Measurements from ENCODE around the gene NFX1.
"Not testable (repeated sequence)": the region's sequence is repeated elsewhere in the genome, so short reads cannot be mapped to it uniquely, and the experiment has no call there.

NFX1 gene

DNA sequence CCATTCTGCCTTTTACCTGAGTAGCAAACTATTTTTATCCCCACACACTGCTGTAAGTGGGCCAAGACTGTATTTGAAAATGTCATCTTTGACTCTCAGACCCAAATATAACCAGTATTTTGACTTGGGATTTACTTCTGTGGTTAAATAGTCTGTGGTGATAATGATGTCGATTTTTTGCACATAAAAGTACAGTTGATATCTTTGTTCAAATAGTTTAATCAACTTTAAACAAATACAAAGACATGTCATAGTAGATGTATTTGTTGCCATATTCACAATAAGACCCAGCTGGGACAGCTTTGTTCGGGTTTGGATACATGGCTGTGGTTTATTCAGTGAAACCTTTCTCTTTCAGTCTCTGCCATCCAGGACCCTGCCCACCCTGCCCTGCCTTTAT lies 20.4 kb downstream of the NFX1 start:
- DNase-seq (ENCODE audit: low spot score) = no peak

DNA sequence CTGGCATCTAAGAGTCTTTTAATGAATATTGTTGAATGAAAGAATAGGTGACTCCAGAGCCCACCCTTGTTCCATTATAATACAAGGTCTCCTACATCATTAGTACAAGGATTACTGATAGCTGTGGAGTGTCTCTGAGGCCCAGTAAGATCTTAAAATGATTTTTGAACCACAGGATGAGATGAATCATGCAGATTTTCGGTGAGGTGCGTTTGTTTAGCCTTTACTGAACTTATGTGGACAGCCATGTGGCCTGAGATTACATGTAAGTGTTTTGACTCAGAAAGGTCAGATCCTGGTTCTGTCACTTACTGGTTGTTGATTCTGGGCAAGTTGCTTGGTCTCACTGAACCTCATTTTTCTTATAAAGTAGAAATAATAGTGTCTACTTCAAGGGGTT lies 21.6 kb downstream of the NFX1 start:
- DNase-seq (ENCODE audit: low spot score) = no peak

DNA sequence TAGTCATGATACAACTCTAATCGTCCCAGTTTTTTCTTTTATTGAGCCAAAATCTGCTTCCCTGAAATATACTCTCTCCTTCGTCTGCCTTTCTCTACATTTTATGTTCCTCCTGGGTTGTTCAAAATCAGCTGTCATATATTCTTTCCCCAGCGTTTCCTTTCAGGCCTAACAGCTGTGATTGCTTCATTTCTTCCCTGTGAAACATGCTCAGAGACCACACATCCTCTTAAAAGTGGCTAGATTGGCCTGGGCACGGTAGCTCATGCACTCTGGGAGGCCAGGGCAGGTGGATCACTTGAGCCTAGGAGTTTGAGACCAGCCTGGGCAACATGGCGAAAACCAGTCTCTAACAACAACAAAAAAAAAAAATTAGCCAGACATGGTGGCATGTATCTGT lies 25.1 kb downstream of the NFX1 start:
- DNase-seq (ENCODE audit: low spot score) = no peak

DNA sequence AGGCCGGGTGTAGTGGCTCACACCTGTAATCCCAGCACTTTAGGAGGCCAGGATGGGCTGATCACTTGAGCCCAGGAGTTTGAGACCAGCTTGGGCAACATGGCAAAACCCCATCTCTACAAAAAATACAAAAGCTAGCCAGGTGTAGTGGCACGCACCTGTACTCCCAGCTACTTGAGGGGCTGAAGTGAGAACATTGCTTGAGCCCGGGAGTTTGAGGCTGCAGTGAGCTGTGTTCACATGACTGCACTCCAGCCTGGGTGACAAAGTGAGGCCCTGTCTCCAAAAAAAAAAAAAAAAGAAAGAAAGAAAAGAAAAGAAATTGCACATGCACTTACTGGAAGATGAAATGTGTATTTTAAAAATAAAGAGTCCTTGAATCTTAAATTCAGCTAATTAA lies 26.8 kb downstream of the NFX1 start:
- DNase-seq (ENCODE audit: low spot score) = not testable (repeated sequence)

DNA sequence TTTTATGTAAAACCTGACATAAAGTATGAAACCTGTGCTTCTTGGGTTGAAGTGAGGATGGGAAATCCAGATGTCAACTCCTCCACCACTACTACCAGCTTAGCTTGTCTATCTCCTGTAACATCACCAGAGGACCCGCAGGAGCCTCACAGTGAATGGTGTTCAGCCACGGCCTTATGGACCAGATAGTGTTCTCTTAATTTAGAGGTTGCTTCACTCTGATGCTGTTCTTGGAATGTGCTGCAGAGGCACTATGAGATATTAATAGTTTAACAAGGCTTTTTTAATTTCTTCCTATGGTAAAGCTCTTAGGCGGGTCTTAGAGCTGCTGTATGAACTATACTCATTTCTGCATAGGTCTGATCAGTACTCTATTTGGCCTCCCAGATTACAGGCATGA lies 27.9 kb downstream of the NFX1 start:
- no peak for DNase-seq (ENCODE audit: low spot score)

DNA sequence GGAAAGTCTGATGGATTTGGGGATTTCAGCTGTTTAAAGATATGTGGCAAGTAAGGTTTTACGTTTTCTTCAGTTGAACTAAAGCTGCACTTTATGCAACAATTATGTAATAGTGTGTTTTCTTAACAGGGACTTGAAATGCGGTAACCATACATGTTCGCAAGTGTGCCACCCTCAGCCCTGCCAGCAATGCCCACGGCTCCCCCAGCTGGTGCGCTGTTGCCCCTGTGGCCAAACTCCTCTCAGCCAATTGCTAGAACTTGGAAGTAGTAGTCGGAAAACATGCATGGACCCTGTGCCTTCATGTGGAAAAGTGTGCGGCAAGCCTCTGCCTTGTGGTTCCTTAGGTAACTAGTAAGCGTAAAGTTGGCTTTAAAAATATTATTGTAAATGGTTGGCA lies 28.5 kb downstream of the NFX1 start:
- DNase-seq (ENCODE audit: low spot score) = no peak

DNA sequence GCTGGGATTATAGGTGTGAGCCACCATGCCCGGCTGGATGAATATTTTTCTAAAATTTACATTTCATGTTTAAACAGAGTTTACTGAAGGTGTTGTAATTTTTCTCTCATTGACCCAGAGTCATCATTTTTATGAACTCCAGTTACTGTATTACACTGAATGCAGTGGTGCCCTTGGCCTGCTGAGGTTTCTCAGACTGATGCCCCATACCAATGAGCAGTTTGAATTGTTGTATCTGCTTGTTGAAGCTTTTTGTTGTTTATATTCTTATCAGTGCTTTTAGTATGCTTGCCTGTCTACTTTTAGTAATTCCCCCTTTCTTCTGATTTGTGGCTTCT lies 29.9 kb downstream of the NFX1 start:
- DNase-seq (ENCODE audit: low spot score) = no peak

DNA sequence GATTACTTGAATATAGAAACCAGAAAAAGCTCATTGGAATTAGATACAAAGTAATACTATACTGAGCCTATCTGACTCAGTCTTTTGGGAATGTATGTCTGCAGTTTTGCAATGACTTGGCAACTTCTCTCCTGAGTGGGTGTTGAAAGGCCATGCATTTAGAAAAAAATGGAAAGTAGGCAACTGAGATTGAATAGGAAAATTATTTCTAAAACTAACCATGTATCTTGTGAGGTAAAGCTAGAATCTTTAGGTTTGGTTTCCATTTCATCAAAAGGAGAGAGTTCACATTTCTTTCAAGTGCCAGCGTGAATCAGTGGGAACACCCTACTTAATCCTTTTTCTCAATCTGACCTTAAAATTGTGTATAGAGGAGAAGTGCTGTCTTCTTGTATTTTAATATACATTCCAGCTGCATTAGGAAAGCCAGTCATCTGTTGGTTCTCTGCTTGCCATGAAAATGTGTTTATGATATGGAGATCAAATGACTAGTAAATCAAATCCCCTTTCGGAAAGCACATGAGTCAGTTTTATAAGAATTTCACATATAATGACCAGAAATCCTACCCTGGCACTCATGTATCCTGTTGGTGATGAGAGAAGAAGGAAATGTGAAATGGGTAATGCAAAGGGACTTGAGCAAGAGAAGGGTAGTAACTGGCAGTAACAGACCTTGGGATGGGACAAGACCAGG lies 30.4 kb downstream of the NFX1 start:
- no peak for DNase-seq (ENCODE audit: low spot score)

DNA sequence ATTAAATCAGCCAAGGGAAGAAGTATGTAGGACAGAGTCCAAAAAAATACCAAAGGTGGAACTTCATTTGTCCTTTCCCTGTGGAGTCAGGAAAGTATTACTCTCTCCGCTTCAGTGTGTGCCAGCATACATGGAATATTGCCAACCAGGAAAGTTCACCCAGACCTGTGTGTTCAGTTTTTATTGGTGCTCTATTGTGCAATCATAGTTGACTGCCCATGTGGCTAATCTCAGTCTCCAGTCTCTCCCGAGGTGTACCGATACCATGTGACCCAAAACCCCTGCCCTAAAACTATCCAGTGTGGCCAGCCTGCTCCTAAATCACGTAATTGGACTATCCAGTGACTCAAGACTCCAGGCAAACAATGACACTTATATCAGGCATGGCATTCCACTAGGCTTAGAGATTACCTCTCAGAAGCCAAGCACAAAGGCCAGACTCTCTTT lies 38.8 kb downstream of the NFX1 start:
- no peak for DNase-seq (ENCODE audit: low spot score)

DNA sequence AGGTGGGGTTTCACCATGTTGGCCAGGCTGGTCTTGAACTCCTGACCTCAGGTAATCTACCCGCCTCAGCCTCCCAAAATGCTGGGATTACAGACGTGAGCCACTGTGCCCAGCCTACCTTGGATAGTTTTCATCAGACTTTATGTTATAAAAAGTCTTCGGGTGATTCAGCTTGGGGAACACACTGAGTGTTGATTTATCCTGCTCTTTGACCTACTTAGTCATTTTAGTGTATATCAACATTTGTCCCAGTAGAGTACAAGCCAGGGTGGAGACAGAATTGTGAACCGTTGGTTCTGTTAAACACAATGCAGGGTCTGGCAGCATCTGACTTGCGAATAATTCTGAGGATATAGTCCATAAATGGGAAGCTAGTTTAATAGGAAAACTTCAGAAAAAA lies 39.7 kb downstream of the NFX1 start:
- no peak for DNase-seq (ENCODE audit: low spot score)

DNA sequence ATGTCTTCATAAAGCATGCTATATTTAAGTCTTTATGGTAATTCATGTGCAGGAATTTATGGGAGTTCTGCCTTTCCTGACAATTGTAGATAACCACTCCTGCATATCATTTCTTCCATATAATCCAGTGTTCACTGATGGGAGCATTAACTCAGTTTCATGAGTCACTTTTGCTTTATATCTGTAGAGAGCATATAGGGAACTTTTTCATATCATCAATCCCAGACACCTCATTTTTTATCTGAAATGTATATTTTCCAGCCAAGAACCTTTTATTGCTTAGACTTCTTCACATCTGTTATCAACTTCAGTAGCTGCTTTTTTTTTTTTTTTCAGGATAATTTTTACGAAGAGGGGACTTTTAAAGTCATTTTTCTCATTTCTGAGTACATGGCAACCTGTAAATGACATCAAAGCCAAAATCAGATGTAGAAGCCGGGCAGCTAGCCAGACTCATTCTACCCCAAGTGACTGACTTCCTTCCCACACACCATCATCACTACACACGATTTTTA lies 41.1 kb downstream of the NFX1 start:
- no peak for DNase-seq (ENCODE audit: low spot score)

DNA sequence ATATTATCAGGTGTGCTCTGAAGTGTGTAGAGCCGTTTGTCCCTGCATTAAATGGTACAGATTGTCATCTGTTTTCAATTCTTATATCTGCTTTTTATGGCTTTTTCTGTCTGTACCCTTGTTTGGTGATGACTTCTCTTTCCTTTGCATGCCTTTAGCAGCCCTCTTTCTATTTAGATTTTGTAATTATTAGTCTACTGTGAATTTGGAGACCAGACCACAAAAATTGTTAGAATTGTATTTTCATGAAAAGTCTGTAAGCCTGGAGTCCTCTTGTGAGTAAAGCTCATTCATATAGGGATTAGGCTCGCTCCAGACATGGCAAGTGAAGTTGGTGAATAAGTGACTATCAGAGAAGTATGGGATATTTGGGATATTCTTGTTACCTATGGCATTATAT lies 41.7 kb downstream of the NFX1 start:
- no peak for DNase-seq (ENCODE audit: low spot score)

DNA sequence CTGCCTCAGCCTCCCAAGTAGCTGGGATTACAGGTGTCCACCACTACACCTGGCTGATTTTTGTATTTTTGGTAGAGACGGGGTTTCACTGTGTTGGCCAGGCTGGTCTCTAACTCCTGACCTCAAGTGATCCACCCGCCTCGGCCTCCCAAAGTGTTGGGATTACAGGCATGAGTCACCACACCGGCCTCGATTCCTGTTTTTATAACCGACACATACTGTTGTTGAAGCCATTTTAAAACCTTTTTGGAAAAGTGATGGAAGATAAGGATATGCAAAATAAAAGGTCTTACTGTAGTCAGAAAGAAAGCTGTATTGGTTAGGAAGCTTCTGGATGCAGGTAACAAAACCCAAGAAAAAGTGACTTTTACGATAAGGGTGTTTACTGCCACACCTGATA lies 42.6 kb downstream of the NFX1 start:
- DNase-seq (ENCODE audit: low spot score) = not testable (repeated sequence)

DNA sequence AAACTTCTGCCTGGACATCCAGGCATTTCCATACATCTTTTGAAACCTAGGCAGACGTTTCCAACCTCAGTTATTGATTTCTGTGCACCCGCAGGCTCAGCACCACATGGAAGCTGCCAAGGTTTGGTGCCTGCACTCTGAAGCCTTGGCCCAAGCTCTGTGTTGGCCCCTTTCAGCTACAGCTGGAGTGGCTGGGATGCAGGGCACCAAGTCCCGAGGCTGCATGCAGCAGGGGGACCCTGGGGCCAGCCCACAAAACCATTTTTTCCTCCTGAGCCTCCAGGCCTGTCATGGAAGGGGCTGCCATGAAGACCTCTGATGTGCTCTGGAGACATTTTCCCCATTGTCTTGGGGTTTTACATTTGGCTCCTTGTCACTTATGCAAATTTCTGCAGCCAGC lies 49.9 kb downstream of the NFX1 start:
- DNase-seq (ENCODE audit: low spot score) = no peak

DNA sequence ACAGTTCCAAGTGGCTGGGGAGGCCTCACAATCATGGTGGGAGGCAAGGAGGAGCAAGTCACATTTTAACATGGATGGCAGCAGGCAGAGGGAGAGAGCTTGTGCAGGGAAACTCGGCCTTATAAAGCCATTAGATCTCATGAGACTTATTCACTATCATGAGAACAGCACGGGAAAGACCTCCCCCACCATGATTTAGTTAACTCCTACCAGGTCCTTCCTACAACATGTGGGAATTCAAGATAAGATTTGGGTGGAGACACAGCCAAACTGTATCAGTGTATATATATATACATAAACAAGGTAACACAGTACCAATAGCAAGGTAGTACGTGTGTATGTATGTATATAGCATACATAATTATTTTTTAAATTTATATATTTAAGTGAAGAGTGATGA lies 50.9 kb downstream of the NFX1 start:
- DNase-seq (ENCODE audit: low spot score) = no peak

DNA sequence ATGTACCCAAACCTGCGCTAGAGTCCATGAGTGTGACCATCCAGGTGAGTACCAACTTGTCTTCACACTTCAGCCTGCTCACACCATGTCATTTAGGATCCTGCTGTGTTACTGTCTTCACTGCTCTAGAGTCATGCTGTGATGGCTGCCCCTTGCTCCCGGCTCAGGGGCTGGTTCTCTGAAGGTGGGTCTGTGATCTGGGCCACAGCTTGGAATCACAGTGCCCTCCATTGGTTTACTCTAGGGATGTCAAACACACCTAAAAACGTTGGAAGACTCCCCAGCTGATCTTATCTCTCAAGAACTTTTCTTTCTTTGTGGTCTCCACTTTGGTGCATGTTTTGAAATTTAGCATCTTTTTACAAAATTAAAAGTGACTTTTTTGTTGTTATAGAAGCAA lies 53.8 kb downstream of the NFX1 start:
- DNase-seq (ENCODE audit: low spot score) = no peak

DNA sequence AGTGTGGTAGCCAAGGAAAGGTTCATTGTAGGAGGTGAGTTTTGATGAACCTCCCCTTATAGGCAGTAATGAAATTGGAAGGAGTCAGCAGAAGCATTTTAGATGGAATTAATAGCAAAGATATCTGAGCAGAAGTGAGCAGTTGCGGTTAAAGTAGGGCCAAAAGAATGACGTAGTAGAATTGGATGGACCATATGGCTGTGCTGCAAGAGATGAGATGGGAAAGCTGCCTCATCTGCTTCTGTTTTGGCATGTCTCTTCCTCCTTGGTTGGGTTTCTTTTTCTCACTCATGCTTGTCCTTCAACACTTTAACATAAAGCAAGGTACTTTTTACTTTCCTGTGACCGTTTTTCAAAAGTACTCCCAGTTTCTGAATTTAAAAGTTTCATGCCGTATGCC lies 56.2 kb downstream of the NFX1 start:
- peak; percentile 15 for DNase-seq (ENCODE audit: low spot score)

DNA sequence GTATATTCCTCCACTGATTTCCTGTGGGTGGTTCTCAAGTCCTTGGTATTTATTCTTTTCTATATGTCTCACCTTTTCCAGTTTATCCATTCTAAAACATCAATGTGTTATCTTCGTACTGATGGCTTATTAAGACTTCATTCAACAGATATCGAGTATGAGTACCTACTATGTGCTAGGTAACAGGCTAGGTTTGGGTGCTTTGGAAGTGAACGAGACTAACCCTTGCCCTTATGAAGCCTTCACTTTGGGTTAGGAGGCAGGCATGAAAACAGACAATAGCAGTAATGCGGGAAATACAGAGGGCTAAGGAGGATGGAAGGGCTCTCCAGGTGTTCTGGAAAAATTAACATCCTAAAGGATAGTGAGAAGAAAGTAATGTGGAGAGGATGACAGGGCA lies 58.7 kb downstream of the NFX1 start:
- DNase-seq (ENCODE audit: low spot score) = no peak

DNA sequence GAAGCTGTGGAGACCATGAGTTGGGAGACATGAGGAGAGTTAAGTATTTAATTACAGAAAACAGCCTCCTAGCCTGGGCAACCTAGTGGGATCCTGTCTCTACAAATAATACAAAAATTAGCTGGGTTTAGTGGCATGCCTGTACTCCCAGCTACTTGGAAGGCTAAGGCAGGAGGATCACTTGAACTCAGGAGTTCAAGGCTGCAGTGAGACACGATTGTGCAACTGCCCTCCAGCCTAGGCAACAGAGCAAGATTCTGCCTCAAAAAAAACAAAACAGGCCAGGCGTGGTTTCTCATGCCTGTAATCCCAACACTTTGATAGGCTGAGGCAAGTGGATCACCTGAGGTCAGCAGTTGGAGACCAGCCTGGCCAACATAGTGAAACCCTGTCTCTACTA lies 59.4 kb downstream of the NFX1 start:
- DNase-seq (ENCODE audit: low spot score) = no peak

DNA sequence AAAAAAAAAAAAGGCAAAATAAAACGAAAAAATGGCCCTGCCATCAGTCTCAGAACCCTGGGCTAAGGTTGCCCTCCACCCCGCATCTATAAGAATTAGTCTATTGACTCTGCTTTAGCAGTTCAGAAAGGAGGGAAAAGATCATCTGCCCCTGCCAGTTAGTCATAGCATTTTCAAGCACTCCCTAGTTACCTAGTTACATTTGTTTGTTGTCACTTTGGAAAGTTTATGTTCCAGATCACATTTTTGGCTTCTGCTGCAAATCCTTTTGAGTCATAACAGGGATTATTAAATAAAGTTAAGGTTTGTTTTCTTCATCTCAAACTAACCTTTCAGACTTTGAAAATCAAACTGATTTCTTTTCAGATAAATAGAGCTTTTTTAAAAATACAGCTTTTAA lies 60.0 kb downstream of the NFX1 start:
- DNase-seq (ENCODE audit: low spot score) = no peak

DNA sequence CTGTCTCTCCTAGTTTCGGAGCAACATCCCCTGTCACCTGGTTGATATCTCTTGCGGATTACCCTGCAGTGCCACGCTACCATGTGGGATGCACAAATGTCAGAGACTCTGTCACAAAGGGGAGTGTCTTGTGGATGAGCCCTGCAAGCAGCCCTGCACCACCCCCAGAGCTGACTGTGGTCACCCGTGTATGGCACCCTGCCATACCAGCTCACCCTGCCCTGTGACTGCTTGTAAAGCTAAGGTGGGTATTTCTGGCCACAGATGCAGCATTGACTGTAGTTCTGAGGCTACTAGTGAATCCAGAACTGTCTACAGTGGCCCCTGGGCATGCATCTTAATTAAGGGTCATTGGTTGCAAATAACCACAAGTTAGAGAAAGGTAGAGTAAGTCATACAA lies 61.2 kb downstream of the NFX1 start:
- DNase-seq (ENCODE audit: low spot score) = no peak

DNA sequence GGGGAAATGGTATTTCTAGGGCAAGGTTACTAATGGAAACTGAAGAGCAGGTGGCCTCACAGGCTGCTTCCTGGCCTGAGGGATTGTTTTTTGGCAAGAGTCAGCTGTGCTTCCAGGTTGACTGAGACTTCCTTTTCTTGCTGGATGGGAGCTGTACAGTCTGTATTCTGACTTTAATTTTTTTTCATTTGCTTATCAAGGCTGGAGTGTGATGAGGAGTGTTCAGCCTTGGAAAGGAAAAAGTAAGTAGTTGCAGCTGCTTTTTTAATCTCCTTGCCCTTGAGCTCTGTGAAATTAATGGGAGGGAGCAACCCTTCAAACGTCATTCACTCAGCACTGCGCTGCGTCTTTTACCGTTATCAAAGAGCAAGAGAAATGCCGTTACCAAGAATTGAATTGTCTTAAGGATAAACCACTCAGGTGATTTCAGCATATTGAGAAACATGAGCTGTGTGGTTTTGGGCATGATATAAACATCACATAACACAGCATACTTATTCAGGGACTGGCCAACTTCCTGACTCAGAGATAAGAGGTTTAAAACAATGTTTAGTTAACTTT lies 64.4 kb downstream of the NFX1 start:
- DNase-seq (ENCODE audit: low spot score) = no peak

DNA sequence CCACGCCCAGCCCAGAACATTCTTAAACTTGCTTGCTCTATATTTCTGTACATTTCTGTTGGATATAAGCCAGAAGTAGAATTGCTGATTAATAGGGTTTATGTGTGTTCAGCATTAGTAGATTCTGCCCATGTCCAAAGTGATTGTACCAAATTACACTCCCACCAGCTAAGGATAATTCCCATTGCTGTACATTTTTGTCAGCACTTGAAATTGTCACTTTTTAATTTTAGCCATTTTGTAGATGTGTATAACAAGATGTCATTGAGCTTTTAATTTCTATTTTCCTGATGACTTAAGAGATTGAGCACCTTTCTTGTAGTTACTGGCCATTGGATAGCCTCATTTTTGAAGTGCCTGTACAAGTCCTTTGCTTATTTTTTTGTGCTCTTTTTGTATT lies 65.6 kb downstream of the NFX1 start:
- no peak for DNase-seq (ENCODE audit: low spot score)

DNA sequence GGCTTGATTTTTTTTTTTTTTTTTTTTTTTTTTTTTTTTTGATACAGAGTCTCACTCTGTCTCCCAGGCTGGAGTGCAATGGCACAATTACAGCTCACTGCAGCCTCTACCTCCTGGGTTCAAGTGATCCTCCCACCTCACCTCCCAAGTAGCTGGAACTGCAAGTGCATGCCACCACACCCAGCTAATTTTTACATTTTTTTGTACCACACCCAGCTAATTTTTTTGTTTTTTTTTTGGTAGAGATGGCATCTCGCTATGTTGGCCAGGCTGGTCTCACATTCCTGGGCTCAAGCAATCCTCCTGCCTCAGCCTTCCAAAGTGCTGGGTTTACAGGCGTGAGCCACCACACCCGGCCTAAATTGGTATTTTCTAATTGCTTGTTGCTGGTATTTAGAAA lies 68.3 kb downstream of the NFX1 start:
- DNase-seq (ENCODE audit: low spot score) = not testable (repeated sequence)
